Liver (tissue), 9 donors: ENCODE results near the gene TATDN3. TPM values are rescaled to one million over a fixed set of nuclear protein-coding genes. Genes with fewer than 3 reads are reported as not detected.
"Not testable (repeated sequence)": the region's sequence is repeated elsewhere in the genome, so short reads cannot be mapped to it uniquely, and the experiment has no call there.

Experiments used
- DNase-seq: peaks from one replicate; pipeline ENCODE4 v3.0.0-alpha.2; 2017; ENCODE audit warnings: low spot score
- H3K27ac ChIP-seq, 2 donors: one replicate each; pipeline ENCODE4 v1.7.0; 2013; ENCODE audit warnings: inconsistent platforms in 2 of 2, low read length in 2 of 2, control low read depth in 1 of 2, low read depth in 1 of 2, mild to moderate bottlenecking in 1 of 2
- H3K27me3 ChIP-seq, 4 donors: one replicate each; pipeline versions ENCODE4 v1.6.1 to v1.7.0; 2013; ENCODE audit warnings: low read length in 3 of 4, inconsistent platforms in 1 of 4, mild to moderate bottlenecking in 1 of 4, moderate library complexity in 1 of 4; ENCODE audit not compliant: control insufficient read depth in 4 of 4, insufficient read depth in 4 of 4
- H3K36me3 ChIP-seq, 4 donors: one replicate each; pipeline versions ENCODE4 v1.6.1 to v1.7.0; 2013; ENCODE audit warnings: low read length in 3 of 4, mild to moderate bottlenecking in 3 of 4, low read depth in 1 of 4, moderate library complexity in 1 of 4; ENCODE audit not compliant: control insufficient read depth in 4 of 4, insufficient read depth in 3 of 4
- H3K4me1 ChIP-seq, 4 donors: one replicate each; pipeline versions ENCODE4 v1.6.1 to v1.7.0; 2013; ENCODE audit warnings: low read length in 3 of 4, mild to moderate bottlenecking in 3 of 4, moderate library complexity in 1 of 4; ENCODE audit not compliant: control insufficient read depth in 4 of 4, insufficient read depth in 4 of 4
- H3K4me3 ChIP-seq, 3 donors: one replicate each; pipeline versions ENCODE4 v1.6.1 to v1.7.0; 2013; ENCODE audit warnings: low read length in 3 of 3, control low read depth in 1 of 3, low read depth in 1 of 3, mild to moderate bottlenecking in 1 of 3
- H3K9ac ChIP-seq, 2 donors: one replicate each; pipeline ENCODE4 v1.7.0; 2013; ENCODE audit warnings: low read length in 2 of 2, mild to moderate bottlenecking in 2 of 2, moderate library complexity in 2 of 2, control low read depth in 1 of 2, low read depth in 1 of 2
- H3K9me3 ChIP-seq, 4 donors: one replicate each; pipeline versions ENCODE4 v1.6.1 to v1.7.0; 2013; ENCODE audit warnings: low read length in 3 of 4; ENCODE audit not compliant: control insufficient read depth in 4 of 4
- ATF3 ChIP-seq: IDR thresholded peaks from 2 replicates; pipeline ENCODE4 v1.6.1; 2016; ENCODE audit warnings: antibody characterized with exemption
- EGR1 ChIP-seq, 2 donors: IDR thresholded peaks; 2 replicates each; pipeline ENCODE4 v1.6.1; 2016 to 2018; ENCODE audit warnings: antibody characterized with exemption in 2 of 2, low read depth in 2 of 2
- FOXA1 ChIP-seq: IDR thresholded peaks from 2 replicates; pipeline ENCODE4 v1.6.1; 2016; ENCODE audit warnings: antibody characterized with exemption
- FOXA2 ChIP-seq: IDR thresholded peaks from 2 replicates; pipeline ENCODE4 v1.6.1; 2016; ENCODE audit warnings: antibody characterized with exemption
- GABPA ChIP-seq, 2 donors: IDR thresholded peaks in 1 of 2; conservative IDR thresholded peaks in 1 of 2; 2 replicates each; pipeline ENCODE4 v1.6.1; 2016; ENCODE audit warnings: antibody characterized with exemption in 2 of 2, mild to moderate bottlenecking in 1 of 2, moderate library complexity in 1 of 2
- HNF4A ChIP-seq, 2 donors: conservative IDR thresholded peaks; 2 replicates each; pipeline ENCODE4 v1.6.1; 2016; ENCODE audit warnings: antibody characterized with exemption in 2 of 2, mild to moderate bottlenecking in 2 of 2
- HNF4G ChIP-seq: IDR thresholded peaks from 2 replicates; pipeline ENCODE4 v1.6.1; 2016; ENCODE audit warnings: antibody characterized with exemption
- NR2F2 ChIP-seq: IDR thresholded peaks from 2 replicates; pipeline ENCODE4 v1.6.1; 2016; ENCODE audit warnings: antibody characterized with exemption
- RAD21 ChIP-seq, 2 donors: IDR thresholded peaks; 2 replicates each; pipeline ENCODE4 v1.6.1; 2016; ENCODE audit warnings: antibody characterized with exemption in 2 of 2, mild to moderate bottlenecking in 2 of 2
- RXRA ChIP-seq, 2 donors: IDR thresholded peaks; 2 replicates each; pipeline ENCODE4 v1.6.1; 2017 to 2018; ENCODE audit warnings: antibody characterized with exemption in 2 of 2, mild to moderate bottlenecking in 1 of 2
- SP1 ChIP-seq: IDR thresholded peaks from 2 replicates; pipeline ENCODE4 v1.6.1; 2018; ENCODE audit warnings: antibody characterized with exemption, mild to moderate bottlenecking
- YY1 ChIP-seq: IDR thresholded peaks from 2 replicates; pipeline ENCODE4 v1.6.1; 2016; ENCODE audit warnings: antibody characterized with exemption, mild to moderate bottlenecking
- ZBTB33 ChIP-seq: IDR thresholded peaks from 2 replicates; pipeline ENCODE4 v1.6.1; 2016; ENCODE audit warnings: antibody characterized with exemption
- WGBS: extraction: QIAGEN DNeasy Blood & Tissue Kit; methylation state at CpG from one replicate; pipeline ENCODE4 v1.1.7; 2013; 5-methylcytosine and 5-hydroxymethylcytosine counted together
- polyA plus RNA-seq, 2 donors: library from polyadenylated mRNA; stranded (reverse) in 1 of 2; unstranded in 1 of 2; fragments of 200-250 nt in 1 of 2; fragments of >200 nt in 1 of 2; fragmentation: Nextera tagmentation in 1 of 2; extraction: Ambion mirVana in 1 of 2; gene quantifications; one replicate each; pipeline versions ENCODE4 v1.2.1 to v1.2.3, GENCODE V29; 2013 to 2015
- total RNA-seq, 2 donors: library from RNA; depleted of rRNA; stranded (reverse); fragments of >200 nt; gene quantifications; one replicate each; pipeline ENCODE4 v1.2.3, GENCODE V29; 2014
- TF ChIP-seq, protein P1 (sequence below): IDR thresholded peaks from 2 replicates; pipeline ENCODE4 v1.6.1; 2016; ENCODE audit warnings: antibody characterized with exemption
- TF ChIP-seq, protein P2 (sequence below): fragments of 150-350 bp; IDR thresholded peaks from 2 replicates; pipeline ENCODE4 v1.5.1; 2017; ENCODE audit warnings: improper control_type of control experiment, low read depth, low read length; ENCODE audit not compliant: missing input control
- donor health status: healthy.
- donor health status: healthy.
- donor health status: healthy.
- donor health status: healthy.
- donor health status: healthy.

TATDN3 gene
- total and polyA plus RNA-seq, 4 donors: 5.2 to 8.1 (median 6.7) TPM

GRCh38 chr1:212762234-212762633 is 29.5 kb upstream of the TATDN3 start (continued):
- no peak for TF ChIP-seq ATF3
- TF ChIP-seq GABPA (IDR thresholded peaks at IDR 0.05 in 1 of 2, conservative IDR thresholded peaks at IDR 0.05 in 1 of 2): no peak

GRCh38 chr1:212762839-212763238 is 28.9 kb upstream of the TATDN3 start:
- no peak overlapping the region for H3K9ac ChIP-seq
- H3K27me3 ChIP-seq: no peaks in the 10 kb centered on the region
- WGBS: 99% methylated on average over 9 of the region's 9 CpGs
- H3K27ac ChIP-seq: no peak overlapping the region
- peaks cover 0 to 3% (median 0%) of the 10 kb centered on the region in 4 donors for H3K4me1 ChIP-seq
- no peak for DNase-seq
- peaks cover 0 to under 1% (median 0%) of the 10 kb centered on the region in 4 donors for H3K36me3 ChIP-seq
- no peaks in the 10 kb centered on the region for H3K9me3 ChIP-seq
- no peak overlapping the region for H3K4me3 ChIP-seq
- TF ChIP-seq NR2F2: no peak
- no peak for TF ChIP-seq FOXA1
- TF ChIP-seq, protein P1, sequence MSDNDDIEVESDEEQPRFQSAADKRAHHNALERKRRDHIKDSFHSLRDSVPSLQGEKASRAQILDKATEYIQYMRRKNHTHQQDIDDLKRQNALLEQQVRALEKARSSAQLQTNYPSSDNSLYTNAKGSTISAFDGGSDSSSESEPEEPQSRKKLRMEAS: no peak
- no peak for TF ChIP-seq RXRA (IDR thresholded peaks at IDR 0.05)
- TF ChIP-seq SP1: no peak
- TF ChIP-seq, protein P2, sequence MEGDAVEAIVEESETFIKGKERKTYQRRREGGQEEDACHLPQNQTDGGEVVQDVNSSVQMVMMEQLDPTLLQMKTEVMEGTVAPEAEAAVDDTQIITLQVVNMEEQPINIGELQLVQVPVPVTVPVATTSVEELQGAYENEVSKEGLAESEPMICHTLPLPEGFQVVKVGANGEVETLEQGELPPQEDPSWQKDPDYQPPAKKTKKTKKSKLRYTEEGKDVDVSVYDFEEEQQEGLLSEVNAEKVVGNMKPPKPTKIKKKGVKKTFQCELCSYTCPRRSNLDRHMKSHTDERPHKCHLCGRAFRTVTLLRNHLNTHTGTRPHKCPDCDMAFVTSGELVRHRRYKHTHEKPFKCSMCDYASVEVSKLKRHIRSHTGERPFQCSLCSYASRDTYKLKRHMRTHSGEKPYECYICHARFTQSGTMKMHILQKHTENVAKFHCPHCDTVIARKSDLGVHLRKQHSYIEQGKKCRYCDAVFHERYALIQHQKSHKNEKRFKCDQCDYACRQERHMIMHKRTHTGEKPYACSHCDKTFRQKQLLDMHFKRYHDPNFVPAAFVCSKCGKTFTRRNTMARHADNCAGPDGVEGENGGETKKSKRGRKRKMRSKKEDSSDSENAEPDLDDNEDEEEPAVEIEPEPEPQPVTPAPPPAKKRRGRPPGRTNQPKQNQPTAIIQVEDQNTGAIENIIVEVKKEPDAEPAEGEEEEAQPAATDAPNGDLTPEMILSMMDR: no peak
- no peak for TF ChIP-seq RAD21 (IDR thresholded peaks at IDR 0.05)
- TF ChIP-seq HNF4G: no peak
- no peak for TF ChIP-seq GABPA (IDR thresholded peaks at IDR 0.05 in 1 of 2, conservative IDR thresholded peaks at IDR 0.05 in 1 of 2)
- no peak for TF ChIP-seq FOXA2
- no peak for TF ChIP-seq EGR1 (IDR thresholded peaks at IDR 0.05; ENCODE audit: low read depth in 2 of 2)
- TF ChIP-seq HNF4A (conservative IDR thresholded peaks at IDR 0.05): no peak
- TF ChIP-seq ATF3: no peak
- TF ChIP-seq YY1: no peak
- no peak for TF ChIP-seq ZBTB33

DNA sequence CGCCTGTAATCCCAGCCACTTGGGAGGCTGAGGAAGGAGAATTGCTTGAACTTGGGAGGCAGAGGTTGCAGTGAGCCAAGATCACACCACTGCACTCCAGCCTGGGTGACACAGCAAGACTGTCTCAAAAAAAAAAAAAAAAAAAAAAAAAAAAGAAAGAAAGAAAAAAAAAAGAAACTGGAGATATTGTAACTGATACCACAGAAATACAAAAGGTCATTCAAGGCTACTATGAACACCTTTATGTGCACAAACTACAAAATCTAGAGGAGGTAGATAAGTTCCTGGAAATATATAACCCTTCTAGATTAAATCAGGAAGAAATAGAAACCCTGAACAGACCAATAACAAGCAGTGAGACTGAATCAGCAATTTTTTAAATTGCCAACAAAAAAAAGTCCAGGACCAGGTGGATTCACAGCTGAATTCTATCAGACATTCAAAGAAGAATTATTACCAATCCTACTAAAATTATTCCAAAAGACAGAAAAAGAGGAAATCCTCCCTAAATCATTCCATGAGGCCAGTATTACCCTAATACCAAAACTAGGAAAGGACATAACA is 26.9 kb upstream of the TATDN3 start:
- not testable (repeated sequence) for H3K27me3 ChIP-seq, H3K4me3 ChIP-seq, H3K27ac ChIP-seq, H3K36me3 ChIP-seq, H3K9ac ChIP-seq, H3K9me3 ChIP-seq, DNase-seq, H3K4me1 ChIP-seq
- WGBS: 98% methylated on average over 1 of the region's 1 CpG

- H3K36me3 ChIP-seq: not testable (repeated sequence)
Observed at GRCh38 chr1:212766825-212767224, 24.9 kb upstream of the TATDN3 start.

More at GRCh38 chr1:212766825-212767224, 24.9 kb upstream of the TATDN3 start:
- H3K27ac ChIP-seq, DNase-seq, H3K9me3 ChIP-seq, H3K4me3 ChIP-seq, H3K27me3 ChIP-seq, H3K9ac ChIP-seq, H3K4me1 ChIP-seq: not testable (repeated sequence)
- 93% methylated on average over 2 of the region's 2 CpGs for WGBS
